Activated naive CD4-positive, alpha-beta T cell treated with anti-CD3 and anti-CD28 coated beads, Interleukin-2, amount 10 ng/mL, durations not matched to agents 7 days and 5 days (primary cell): Measurements from ENCODE around the gene RASSF8.

Experiments
- CTCF ChIA-PET: fragments of 350-600 bp; sonication (Branson Sonifier 250); formaldehyde crosslinking; loops from one replicate; lab custom pipeline; 2021; ENCODE audit warnings: antibody characterized with exemption; lab: Charles Lee
- DNase-seq: peaks from one replicate; pipeline ENCODE4 v3.0.0-alpha.2; 2020
- H3K27ac Mint-ChIP-seq: one replicate; pipeline ENCODE4 v1.8.0; 2021; ENCODE audit warnings: mild to moderate bottlenecking, moderate library complexity, mixed read lengths
- H3K27me3 Mint-ChIP-seq: one replicate; pipeline ENCODE4 v1.8.0; 2021; ENCODE audit warnings: mild to moderate bottlenecking, mixed read lengths
- H3K36me3 Mint-ChIP-seq: one replicate; pipeline ENCODE4 v1.8.0; 2021; ENCODE audit warnings: mixed read lengths
- H3K4me1 Mint-ChIP-seq: one replicate; pipeline ENCODE4 v1.8.0; 2021; ENCODE audit warnings: mixed read lengths
- H3K4me3 Mint-ChIP-seq: one replicate; pipeline ENCODE4 v1.8.0; 2021; ENCODE audit warnings: mild to moderate bottlenecking, moderate library complexity, mixed read lengths
- H3K9me3 Mint-ChIP-seq: one replicate; pipeline ENCODE4 v1.8.0; 2021; ENCODE audit warnings: mixed read lengths

The RASSF8 gene

DNA sequence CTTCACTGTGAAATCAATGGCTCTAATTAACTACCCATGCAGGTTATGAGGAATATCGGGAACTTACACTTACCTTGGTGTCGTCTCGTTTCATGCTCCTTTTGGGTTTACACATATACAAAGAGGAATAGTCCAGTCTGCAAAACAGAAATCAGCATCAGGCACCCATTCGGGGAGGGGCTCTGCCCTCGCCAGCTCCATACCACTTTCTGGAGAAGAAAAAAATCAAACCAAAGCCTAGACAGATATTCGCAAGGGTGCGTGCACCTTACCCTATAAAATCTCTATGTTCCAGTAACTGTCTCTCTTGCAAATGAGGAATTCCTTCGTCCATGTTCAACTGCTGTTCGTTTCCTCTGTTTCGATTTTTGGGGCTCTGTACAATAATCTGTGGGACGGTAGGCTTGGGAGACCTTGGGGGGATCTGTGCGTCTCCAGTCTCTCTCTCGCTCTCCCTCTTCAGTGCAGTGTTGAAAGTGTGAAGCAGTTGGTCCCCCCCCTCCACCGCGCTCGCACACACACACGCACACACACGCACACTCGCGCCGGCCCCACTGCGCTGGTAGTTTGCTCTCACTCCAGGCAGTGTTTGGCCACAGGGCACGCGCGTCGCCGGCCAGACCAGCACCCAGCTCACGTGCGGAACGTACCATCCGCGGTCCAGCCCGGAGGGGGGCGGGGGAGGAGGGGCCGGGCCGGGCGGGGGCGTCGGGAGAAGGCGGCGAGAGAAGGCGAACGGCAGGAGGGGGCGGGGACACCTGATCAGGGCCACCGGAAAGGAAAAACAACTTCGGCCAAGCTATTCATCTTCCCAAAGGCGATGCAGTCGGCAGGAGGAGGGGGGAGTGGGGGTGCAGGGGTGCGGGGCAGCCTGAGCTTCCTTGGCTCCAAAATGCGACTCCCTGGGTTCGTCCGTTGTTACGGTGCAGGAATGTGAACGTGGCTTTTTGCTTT is 166.2 kb downstream of the RASSF8 start, which contains the start of gene BHLHE41:
Gene BHLHE41, minus strand, starts transcription at position 592 of the 954 bp plus-strand sequence. Its CDS starts 258 bp downstream, at position 334.
- peaks cover 47% of the 10 kb centered on the region for H3K4me1 Mint-ChIP-seq
- peak within 1 kb of the TSS; percentile 73 for H3K4me3 Mint-ChIP-seq
- peaks cover 94% of the 10 kb centered on the region for H3K27me3 Mint-ChIP-seq
- peaks cover 1% of the 10 kb centered on the region for H3K36me3 Mint-ChIP-seq
- DNase-seq: no peak
- no peaks in the 10 kb centered on the region for H3K9me3 Mint-ChIP-seq
- peak within 1 kb of the TSS; percentile 47 for H3K27ac Mint-ChIP-seq
- CTCF ChIA-PET: interaction anchor here (0.8 kb wide), 1 partner anchor 10 kb away, joined by 3 read pairs; no protein-coding TSS in a partner anchor

- Mint-ChIP-seq H3K9me3 (no peaks in the 10 kb centered on the region), H3K27me3 (peaks cover 96% of the 10 kb centered on the region), H3K27ac (peak overlapping the region; percentile 11), H3K36me3 (peaks cover 1% of the 10 kb centered on the region), H3K4me3 (peak overlapping the region; percentile 73), H3K4me1 (peaks cover 47% of the 10 kb centered on the region)
- CTCF ChIA-PET: no interaction called here
- peak; percentile 38 for DNase-seq
Observed at GRCh38 chr12:26125400-26126339, 167.2 kb downstream of the RASSF8 start.

DNA sequence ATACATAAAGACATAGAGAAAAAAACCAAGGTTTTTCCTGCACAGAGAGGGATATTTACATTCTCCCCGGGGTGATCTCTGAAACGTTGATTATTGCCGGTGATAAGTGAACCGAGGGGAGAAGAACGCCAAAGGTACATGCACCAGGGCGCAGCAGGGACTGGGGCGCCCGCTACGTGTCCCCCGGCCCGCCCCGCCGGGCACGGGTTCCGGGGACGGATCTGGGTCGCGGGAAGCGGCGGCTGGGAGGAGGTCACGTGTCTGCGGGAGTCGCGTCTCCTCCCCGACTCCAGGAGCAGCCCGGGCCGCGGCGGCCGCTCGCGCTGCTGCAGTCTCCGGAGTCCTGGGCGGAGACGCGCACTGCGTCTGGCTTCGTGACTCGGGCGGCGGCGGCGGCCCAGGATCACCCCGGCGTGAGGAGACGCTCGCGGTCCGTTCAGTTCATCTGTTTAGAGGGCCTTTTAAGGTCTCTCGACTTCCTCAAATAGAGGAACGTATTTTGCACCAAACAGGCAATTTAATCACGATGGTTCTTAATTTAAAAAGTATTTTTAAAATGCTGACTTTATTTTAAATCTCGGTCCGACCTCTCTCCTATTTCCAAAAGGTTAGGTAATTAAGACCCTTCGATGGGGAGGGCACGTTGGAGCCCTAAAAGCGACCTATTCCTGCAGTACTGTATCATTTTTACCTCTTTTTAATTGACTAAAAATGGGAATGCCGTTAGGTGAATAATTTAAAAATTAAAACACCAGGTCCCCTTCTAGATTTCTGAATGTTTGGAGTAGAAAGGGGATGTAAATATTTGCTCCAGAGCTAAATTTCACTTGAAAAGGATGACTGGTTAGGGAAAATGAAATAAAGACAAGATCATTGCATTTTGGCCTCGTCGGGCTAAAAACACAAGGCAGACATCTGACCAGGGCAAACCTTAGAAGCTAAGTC is 168.1 kb downstream of the RASSF8 start:
- peak; percentile 51 for DNase-seq
- peaks cover 94% of the 10 kb centered on the region for H3K27me3 Mint-ChIP-seq
- H3K4me3 Mint-ChIP-seq: peak overlapping the region; percentile 73
- CTCF ChIA-PET: interaction anchor here (0.9 to 2.0 kb wide), 2 partner anchors 8 to 29 kb away, joined by 3 to 6 read pairs; no protein-coding TSS in a partner anchor
- peaks cover 41% of the 10 kb centered on the region for H3K4me1 Mint-ChIP-seq
- no peaks in the 10 kb centered on the region for H3K9me3 Mint-ChIP-seq
- H3K36me3 Mint-ChIP-seq: peaks cover 1% of the 10 kb centered on the region
- no peak overlapping the region for H3K27ac Mint-ChIP-seq

GRCh38 chr12:26127404-26127803 is 168.9 kb downstream of the RASSF8 start:
- Mint-ChIP-seq H3K27ac (no peak overlapping the region), H3K36me3 (peaks cover 1% of the 10 kb centered on the region), H3K4me1 (peaks cover 38% of the 10 kb centered on the region), H3K9me3 (no peaks in the 10 kb centered on the region), H3K27me3 (peaks cover 91% of the 10 kb centered on the region), H3K4me3 (peak overlapping the region; percentile 11)
- CTCF ChIA-PET: interaction anchor here (0.9 to 2.0 kb wide), 2 partner anchors 9 to 30 kb away, joined by 3 to 6 read pairs; no protein-coding TSS in a partner anchor
- DNase-seq: no peak

GRCh38 chr12:26128168-26128567 is 169.7 kb downstream of the RASSF8 start:
- H3K9me3 Mint-ChIP-seq: no peaks in the 10 kb centered on the region
- H3K4me3 Mint-ChIP-seq: no peak overlapping the region
- H3K36me3 Mint-ChIP-seq: peaks cover 1% of the 10 kb centered on the region
- no peak for DNase-seq
- CTCF ChIA-PET: interaction anchor here (2.0 kb wide), 1 partner anchor 10 kb away, joined by 6 read pairs; no protein-coding TSS in a partner anchor
- H3K4me1 Mint-ChIP-seq: peaks cover 34% of the 10 kb centered on the region
- no peak overlapping the region for H3K27ac Mint-ChIP-seq
- H3K27me3 Mint-ChIP-seq: peaks cover 91% of the 10 kb centered on the region
